ENCODE measurements around the gene CHP1. TPM values are rescaled to one million over a fixed set of nuclear protein-coding genes. Genes with fewer than 3 reads are reported as not detected.

The CHP1 gene
- 128 and 131 TPM in 2 replicates for polyA plus RNA-seq (2013)

DNA sequence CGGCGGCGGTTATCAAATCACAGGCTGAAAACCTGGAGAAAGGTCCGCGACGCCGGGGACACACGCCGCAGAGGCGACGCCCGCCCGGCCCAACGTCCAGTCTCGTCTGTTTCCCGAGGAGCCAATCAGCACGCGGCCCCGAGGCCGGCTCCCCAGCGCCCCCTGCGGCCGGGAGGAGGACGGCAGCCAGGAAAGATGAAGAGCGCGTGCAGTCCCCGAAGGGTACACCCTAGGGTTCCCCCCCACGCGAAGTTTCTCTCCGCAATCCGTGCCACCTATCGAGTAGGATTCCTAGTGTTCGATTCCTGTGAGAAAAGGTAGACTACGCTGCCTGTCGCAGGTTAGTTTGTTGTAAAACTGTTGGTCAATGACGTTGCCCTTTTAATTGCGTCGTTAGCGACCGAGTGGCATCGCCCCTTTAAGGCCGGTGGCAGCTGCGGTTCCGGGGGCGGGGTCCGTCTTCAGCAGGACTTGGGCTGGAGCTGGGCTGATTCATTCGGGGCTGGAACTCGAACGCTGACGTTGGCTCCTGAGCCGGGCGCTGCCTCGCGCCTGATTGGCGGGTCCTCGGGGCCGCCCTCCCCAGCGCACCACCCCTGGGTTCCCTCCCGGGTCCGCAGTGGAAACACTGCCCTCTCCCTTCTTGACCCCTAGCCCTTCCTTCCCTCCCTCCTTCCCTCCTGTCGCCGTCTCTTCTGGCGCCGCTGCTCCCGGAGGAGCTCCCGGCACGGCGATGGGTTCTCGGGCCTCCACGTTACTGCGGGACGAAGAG, at the start of gene CHP1, which contains the start of gene EXD1:
Gene CHP1, plus strand, starts transcription at position 619 of the 772 bp plus-strand sequence. Its CDS starts 115 bp downstream, at position 734.
Gene EXD1, minus strand, starts transcription at position 108 of the 772 bp plus-strand sequence. CDS start 4,182 bp downstream, outside the sequence.
- H4K12ac ChIP-seq (ENCODE audit: low read depth, low read length) = peak within 1 kb of the TSS; percentile 92
- peak within 1 kb of the TSS; percentile 92 for H4K8ac ChIP-seq (ENCODE audit: low read depth, low read length)
- no peaks in the 10 kb centered on the region for H3K27me3 ChIP-seq (ENCODE audit: insufficient read depth, low read length)
- H2BK120ac ChIP-seq (ENCODE audit: insufficient read depth, low read length, poor library complexity) = peak within 1 kb of the TSS; percentile 97
- DNase-seq = peak; percentile 98
- peaks cover 0 to 1% of the 10 kb centered on the region in 2 experiments for H3K36me3 ChIP-seq (ENCODE audit: control insufficient read depth in 1 of 2, insufficient read depth in 2 of 2, low read length in 2 of 2)
- peak within 1 kb of the TSS; percentile 94 for H2BK5ac ChIP-seq (ENCODE audit: low read depth, low read length, poor library complexity)
- H3K18ac ChIP-seq (ENCODE audit: low read length) = peak within 1 kb of the TSS; percentile 96
- peak within 1 kb of the TSS; percentile 95 for H2AFZ ChIP-seq (ENCODE audit: insufficient read depth, low read length, poor library complexity)
- H4K91ac ChIP-seq (ENCODE audit: low read depth, low read length) = peak within 1 kb of the TSS; percentile 91
- peak within 1 kb of the TSS; percentile 83 for H3K27ac ChIP-seq (ENCODE audit: low read depth, low read length)
- peak within 1 kb of the TSS; percentile 94 for H3K9ac ChIP-seq (ENCODE audit: low read length)
- peak within 1 kb of the TSS; percentile 98 for H3K4me3 ChIP-seq (ENCODE audit: low read depth, low read length)
- H3K4me1 ChIP-seq (ENCODE audit: control insufficient read depth in 1 of 2, insufficient read depth in 2 of 2, low read length in 2 of 2) = peaks cover 2 to 3% of the 10 kb centered on the region in 2 experiments
- H3K23ac ChIP-seq (ENCODE audit: low read length) = no peak within 1 kb of the TSS
- H3K4ac ChIP-seq (ENCODE audit: low read depth, low read length) = peak within 1 kb of the TSS; percentile 88
- no peaks in the 10 kb centered on the region for H3K9me3 ChIP-seq (ENCODE audit: insufficient read depth, low read depth, low read length)
- H3K79me1 ChIP-seq (ENCODE audit: low read length) = peaks cover 10% of the 10 kb centered on the region
- peaks cover 7% of the 10 kb centered on the region for H3K79me2 ChIP-seq (ENCODE audit: control insufficient read depth, insufficient read depth, low read length, poor library complexity)
- no CpG with 5 or more reads among the region's 72 CpGs for WGBS (ENCODE audit: extremely low coverage, insufficient coverage, insufficient read length)
- peak within 1 kb of the TSS; percentile 95 for H3K14ac ChIP-seq (ENCODE audit: low read length)
- H3K4me2 ChIP-seq (ENCODE audit: low read length) = peak within 1 kb of the TSS; percentile 97
- peak within 1 kb of the TSS; percentile 61 for H2AK5ac ChIP-seq (ENCODE audit: low read length)
- H2BK12ac ChIP-seq (ENCODE audit: low read length) = peak within 1 kb of the TSS; percentile 94

DNA sequence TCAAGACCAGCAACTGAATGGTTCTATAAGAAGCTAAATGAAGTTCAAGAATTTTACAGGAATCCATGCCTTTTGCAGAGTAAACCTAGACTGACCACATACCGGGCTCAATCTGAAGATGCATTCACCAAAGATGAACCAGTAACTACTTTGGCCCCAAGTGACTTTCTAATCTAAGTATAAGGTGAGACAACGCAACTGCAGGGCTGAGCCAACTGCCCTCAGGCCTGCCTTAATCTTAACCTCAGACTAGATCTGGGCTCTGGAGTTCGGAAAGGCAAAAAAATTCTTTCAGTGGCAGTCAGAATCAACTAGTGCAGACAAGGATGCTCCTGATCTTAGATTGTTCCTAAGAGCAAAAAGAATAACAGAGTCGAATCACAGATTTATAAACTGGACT, 48.8 kb upstream of the CHP1 start:
- H4K12ac ChIP-seq (ENCODE audit: low read depth, low read length) = no peak overlapping the region
- H3K36me3 ChIP-seq (ENCODE audit: control insufficient read depth in 1 of 2, insufficient read depth in 2 of 2, low read length in 2 of 2) = no peaks in the 10 kb centered on the region
- no peak overlapping the region for H4K8ac ChIP-seq (ENCODE audit: low read depth, low read length)
- H3K27ac ChIP-seq (ENCODE audit: low read depth, low read length) = no peak overlapping the region
- no peak overlapping the region for H2AK5ac ChIP-seq (ENCODE audit: low read length)
- no peaks in the 10 kb centered on the region for H3K79me2 ChIP-seq (ENCODE audit: control insufficient read depth, insufficient read depth, low read length, poor library complexity)
- no peak overlapping the region for H3K9ac ChIP-seq (ENCODE audit: low read length)
- H4K91ac ChIP-seq (ENCODE audit: low read depth, low read length) = no peak overlapping the region
- H3K27me3 ChIP-seq (ENCODE audit: insufficient read depth, low read length) = no peaks in the 10 kb centered on the region
- peak; percentile 77 to 83 for DNase-seq
- WGBS (ENCODE audit: extremely low coverage, insufficient coverage, insufficient read length) = no CpG with 5 or more reads among the region's 4 CpGs
- H3K4me1 ChIP-seq (ENCODE audit: control insufficient read depth in 1 of 2, insufficient read depth in 2 of 2, low read length in 2 of 2) = no peaks in the 10 kb centered on the region
- no peak overlapping the region for H3K4me2 ChIP-seq (ENCODE audit: low read length)
- no peak overlapping the region for H3K4me3 ChIP-seq (ENCODE audit: low read depth, low read length)
- no peak overlapping the region for H3K23ac ChIP-seq (ENCODE audit: low read length)
- no peak overlapping the region for H2BK5ac ChIP-seq (ENCODE audit: low read depth, low read length, poor library complexity)
- H3K18ac ChIP-seq (ENCODE audit: low read length) = no peak overlapping the region
- H2BK12ac ChIP-seq (ENCODE audit: low read length) = no peak overlapping the region
- H3K9me3 ChIP-seq (ENCODE audit: insufficient read depth, low read depth, low read length) = no peaks in the 10 kb centered on the region
- no peak overlapping the region for H3K14ac ChIP-seq (ENCODE audit: low read length)
- H3K4ac ChIP-seq (ENCODE audit: low read depth, low read length) = no peak overlapping the region
- no peaks in the 10 kb centered on the region for H3K79me1 ChIP-seq (ENCODE audit: low read length)
- no peak overlapping the region for H2BK120ac ChIP-seq (ENCODE audit: insufficient read depth, low read length, poor library complexity)
- H2AFZ ChIP-seq (ENCODE audit: insufficient read depth, low read length, poor library complexity) = no peak overlapping the region

DNA sequence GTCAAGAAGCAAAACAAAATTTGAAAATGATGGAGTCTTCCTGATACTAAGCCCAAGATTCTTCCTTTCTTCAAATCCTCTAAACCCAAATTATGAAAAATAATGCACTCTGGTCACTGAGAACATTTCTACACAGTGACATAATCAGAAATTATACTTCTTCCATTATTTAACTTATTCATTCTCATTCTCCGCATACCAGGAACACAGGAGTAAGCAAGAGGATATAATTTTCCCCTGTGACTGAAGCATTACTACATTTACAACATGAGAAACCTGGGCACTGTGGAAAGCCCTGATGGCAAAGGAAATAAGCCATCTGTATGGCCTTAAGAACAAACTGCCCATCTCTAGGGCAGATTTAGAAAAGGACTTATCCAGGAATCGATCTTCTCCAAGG, 47.5 kb upstream of the CHP1 start:
- no peak overlapping the region for H3K9ac ChIP-seq (ENCODE audit: low read length)
- no peak overlapping the region for H4K8ac ChIP-seq (ENCODE audit: low read depth, low read length)
- H3K79me1 ChIP-seq (ENCODE audit: low read length) = no peaks in the 10 kb centered on the region
- no peak overlapping the region for H4K12ac ChIP-seq (ENCODE audit: low read depth, low read length)
- H3K4me1 ChIP-seq (ENCODE audit: control insufficient read depth in 1 of 2, insufficient read depth in 2 of 2, low read length in 2 of 2) = no peaks in the 10 kb centered on the region
- H3K36me3 ChIP-seq (ENCODE audit: control insufficient read depth in 1 of 2, insufficient read depth in 2 of 2, low read length in 2 of 2) = no peaks in the 10 kb centered on the region
- H3K23ac ChIP-seq (ENCODE audit: low read length) = no peak overlapping the region
- H3K9me3 ChIP-seq (ENCODE audit: insufficient read depth, low read depth, low read length) = no peaks in the 10 kb centered on the region
- no peaks in the 10 kb centered on the region for H3K27me3 ChIP-seq (ENCODE audit: insufficient read depth, low read length)
- no peak overlapping the region for H3K4ac ChIP-seq (ENCODE audit: low read depth, low read length)
- H3K79me2 ChIP-seq (ENCODE audit: control insufficient read depth, insufficient read depth, low read length, poor library complexity) = no peaks in the 10 kb centered on the region
- no peak overlapping the region for H4K91ac ChIP-seq (ENCODE audit: low read depth, low read length)
- H2AFZ ChIP-seq (ENCODE audit: insufficient read depth, low read length, poor library complexity) = no peak overlapping the region
- H2BK12ac ChIP-seq (ENCODE audit: low read length) = no peak overlapping the region
- no peak for DNase-seq
- H3K14ac ChIP-seq (ENCODE audit: low read length) = no peak overlapping the region
- no peak overlapping the region for H2AK5ac ChIP-seq (ENCODE audit: low read length)
- H2BK120ac ChIP-seq (ENCODE audit: insufficient read depth, low read length, poor library complexity) = no peak overlapping the region
- WGBS (ENCODE audit: extremely low coverage, insufficient coverage, insufficient read length) = 100% methylated on average over 1 of the region's 2 CpGs
- H2BK5ac ChIP-seq (ENCODE audit: low read depth, low read length, poor library complexity) = no peak overlapping the region
- H3K27ac ChIP-seq (ENCODE audit: low read depth, low read length) = no peak overlapping the region
- H3K18ac ChIP-seq (ENCODE audit: low read length) = no peak overlapping the region
- H3K4me3 ChIP-seq (ENCODE audit: low read depth, low read length) = no peak overlapping the region
- no peak overlapping the region for H3K4me2 ChIP-seq (ENCODE audit: low read length)

DNA sequence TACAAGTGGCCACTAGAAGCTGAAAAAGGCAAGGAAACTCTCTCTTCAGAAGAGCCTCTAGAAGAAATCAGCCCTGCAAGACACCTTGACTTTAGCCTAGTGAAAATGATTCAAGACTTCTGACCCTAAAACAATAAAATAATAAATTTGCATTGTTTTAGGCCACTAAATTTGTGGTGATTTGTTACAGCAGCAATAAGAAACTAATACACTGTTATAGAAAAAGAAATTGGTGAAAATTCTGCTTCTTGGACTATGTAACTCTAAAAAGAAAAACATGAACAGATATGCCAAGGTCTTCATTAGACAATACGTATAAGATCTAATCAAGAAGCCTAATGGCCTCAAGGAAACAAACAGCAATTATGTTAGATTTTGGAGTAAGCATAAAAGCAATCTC, 36.6 kb upstream of the CHP1 start:
- H3K4me2 ChIP-seq (ENCODE audit: low read length) = no peak overlapping the region
- H3K27ac ChIP-seq (ENCODE audit: low read depth, low read length) = no peak overlapping the region
- no peak overlapping the region for H4K91ac ChIP-seq (ENCODE audit: low read depth, low read length)
- H2BK120ac ChIP-seq (ENCODE audit: insufficient read depth, low read length, poor library complexity) = no peak overlapping the region
- H3K14ac ChIP-seq (ENCODE audit: low read length) = no peak overlapping the region
- H3K79me1 ChIP-seq (ENCODE audit: low read length) = no peaks in the 10 kb centered on the region
- WGBS (ENCODE audit: extremely low coverage, insufficient coverage, insufficient read length) = no CpG with 5 or more reads among the region's 1 CpG
- no peak overlapping the region for H3K23ac ChIP-seq (ENCODE audit: low read length)
- no peaks in the 10 kb centered on the region for H3K27me3 ChIP-seq (ENCODE audit: insufficient read depth, low read length)
- no peak overlapping the region for H3K9ac ChIP-seq (ENCODE audit: low read length)
- DNase-seq = no peak
- no peaks in the 10 kb centered on the region for H3K79me2 ChIP-seq (ENCODE audit: control insufficient read depth, insufficient read depth, low read length, poor library complexity)
- H3K18ac ChIP-seq (ENCODE audit: low read length) = no peak overlapping the region
- H4K8ac ChIP-seq (ENCODE audit: low read depth, low read length) = no peak overlapping the region
- no peak overlapping the region for H2BK12ac ChIP-seq (ENCODE audit: low read length)
- H2AK5ac ChIP-seq (ENCODE audit: low read length) = no peak overlapping the region
- H4K12ac ChIP-seq (ENCODE audit: low read depth, low read length) = no peak overlapping the region
- H3K4me1 ChIP-seq (ENCODE audit: control insufficient read depth in 1 of 2, insufficient read depth in 2 of 2, low read length in 2 of 2) = no peaks in the 10 kb centered on the region
- H3K9me3 ChIP-seq (ENCODE audit: insufficient read depth, low read depth, low read length) = no peaks in the 10 kb centered on the region
- no peak overlapping the region for H2BK5ac ChIP-seq (ENCODE audit: low read depth, low read length, poor library complexity)
- no peaks in the 10 kb centered on the region for H3K36me3 ChIP-seq (ENCODE audit: control insufficient read depth in 1 of 2, insufficient read depth in 2 of 2, low read length in 2 of 2)
- H2AFZ ChIP-seq (ENCODE audit: insufficient read depth, low read length, poor library complexity) = no peak overlapping the region
- H3K4ac ChIP-seq (ENCODE audit: low read depth, low read length) = no peak overlapping the region
- H3K4me3 ChIP-seq (ENCODE audit: low read depth, low read length) = no peak overlapping the region

Measured in trophoblast cell (in vitro differentiated cells and primary cell).